ENCODE results near the gene RBM42.

The RBM42 gene

DNA sequence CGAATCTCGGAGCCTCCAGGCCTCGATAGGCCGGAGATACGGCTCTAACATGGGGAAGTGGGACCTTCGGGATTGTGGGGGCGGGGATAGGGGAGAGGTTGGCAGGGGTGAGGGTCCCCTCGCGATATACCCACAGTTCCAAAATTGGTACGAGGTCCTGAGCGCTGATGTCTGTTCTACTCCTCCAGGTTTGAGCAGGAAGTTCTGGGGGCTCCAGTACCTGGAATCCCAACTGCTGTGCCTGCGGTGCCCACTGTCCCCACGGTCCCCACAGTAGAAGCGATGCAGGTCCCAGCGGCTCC is 447 bp downstream of the RBM42 start:
- H3K27ac ChIP-seq (ENCODE audit: insufficient read depth in 1 of 2, low read depth in 1 of 2, low read length in 2 of 2, poor library complexity in 1 of 2, severe bottlenecking in 2 of 2) = peak overlapping the region; percentile 92 to 96
- DNase-seq = no peak
- H3K9me3 ChIP-seq (ENCODE audit: control extremely low read depth in 1 of 5, control insufficient read depth in 4 of 5, insufficient read depth in 2 of 5, low read depth in 1 of 5, low read length in 4 of 5) = no peaks in the 10 kb centered on the region
- CTCF ChIA-PET = no interaction called here
- POLR2A ChIA-PET = no interaction called here
- peak overlapping the region; percentile 67 to 92 (median 87) for H3K4me3 ChIP-seq (ENCODE audit: control insufficient read depth in 1 of 7, extremely low read depth in 1 of 7, insufficient read depth in 4 of 7, low read depth in 2 of 7, low read length in 6 of 7)
- no peaks in the 10 kb centered on the region for H3K27me3 ChIP-seq (replicated peaks in 2 of 5; ENCODE audit: control insufficient read depth in 4 of 5, insufficient read depth in 5 of 5, low read length in 4 of 5)
- H3K4me1 ChIP-seq (ENCODE audit: control extremely low read depth in 1 of 4, control insufficient read depth in 4 of 4, insufficient read depth in 4 of 4, low read length in 3 of 4) = peaks cover 5 to 14% (median 12%) of the 10 kb centered on the region in 4 experiments
- H3K36me3 ChIP-seq (ENCODE audit: control insufficient read depth in 4 of 4, insufficient read depth in 4 of 4, low read length in 3 of 4) = peaks cover 8 to 40% (median 32%) of the 10 kb centered on the region in 4 experiments
- 13% methylated on average over 12 of the region's 15 CpGs for WGBS (ENCODE audit: insufficient coverage)

DNA sequence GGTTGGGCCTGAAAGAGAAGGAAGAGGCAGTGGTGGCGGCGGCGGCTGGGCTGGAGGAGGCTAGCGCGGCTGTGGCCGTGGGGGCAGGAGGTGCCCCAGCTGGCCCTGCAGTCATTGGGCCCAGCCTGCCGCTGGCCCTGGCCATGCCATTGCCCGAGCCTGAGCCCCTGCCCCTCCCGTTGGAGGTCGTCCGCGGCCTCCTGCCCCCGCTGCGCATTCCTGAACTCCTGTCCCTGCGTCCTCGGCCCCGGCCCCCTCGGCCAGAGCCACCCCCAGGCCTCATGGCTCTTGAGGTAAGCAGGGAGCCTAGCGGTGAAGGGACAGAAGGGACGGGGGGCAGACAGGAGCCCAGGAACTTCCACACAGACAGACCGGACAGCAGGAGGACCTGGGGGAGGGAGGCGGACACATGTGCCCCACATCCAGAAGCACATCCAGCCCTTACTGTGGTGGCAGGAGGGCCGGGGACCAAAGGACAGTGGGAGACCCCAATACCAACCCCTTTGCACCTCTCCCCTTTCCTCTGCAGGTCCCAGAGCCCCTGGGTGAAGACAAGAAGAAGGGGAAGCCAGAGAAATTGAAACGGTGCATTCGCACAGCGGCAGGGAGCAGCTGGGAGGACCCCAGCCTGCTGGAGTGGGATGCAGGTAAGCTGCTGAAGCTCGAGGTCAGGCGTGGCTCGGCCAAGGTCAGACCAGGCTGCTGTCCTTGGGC is 5.0 kb downstream of the RBM42 start:
- Histone ChIP-seq H3K4me1 (ENCODE audit: control extremely low read depth in 1 of 4, control insufficient read depth in 4 of 4, insufficient read depth in 4 of 4, low read length in 3 of 4) (peaks cover 5 to 8% (median 6%) of the 10 kb centered on the region in 4 experiments), H3K4me3 (ENCODE audit: control insufficient read depth in 1 of 7, extremely low read depth in 1 of 7, insufficient read depth in 4 of 7, low read depth in 2 of 7, low read length in 6 of 7) (no peak overlapping the region), H3K36me3 (ENCODE audit: control insufficient read depth in 4 of 4, insufficient read depth in 4 of 4, low read length in 3 of 4) (peaks cover 9 to 78% (median 56%) of the 10 kb centered on the region in 4 experiments), H3K27me3 (replicated peaks in 2 of 5; ENCODE audit: control insufficient read depth in 4 of 5, insufficient read depth in 5 of 5, low read length in 4 of 5) (no peaks in the 10 kb centered on the region), H3K27ac (ENCODE audit: insufficient read depth in 1 of 2, low read depth in 1 of 2, low read length in 2 of 2, poor library complexity in 1 of 2, severe bottlenecking in 2 of 2) (no peak overlapping the region), H3K9me3 (ENCODE audit: control extremely low read depth in 1 of 5, control insufficient read depth in 4 of 5, insufficient read depth in 2 of 5, low read depth in 1 of 5, low read length in 4 of 5) (no peaks in the 10 kb centered on the region)
- CTCF ChIA-PET = no interaction called here
- WGBS (ENCODE audit: insufficient coverage) = 97% methylated on average over 22 of the region's 29 CpGs
- POLR2A ChIA-PET = no interaction called here
- DNase-seq = no peak

DNA sequence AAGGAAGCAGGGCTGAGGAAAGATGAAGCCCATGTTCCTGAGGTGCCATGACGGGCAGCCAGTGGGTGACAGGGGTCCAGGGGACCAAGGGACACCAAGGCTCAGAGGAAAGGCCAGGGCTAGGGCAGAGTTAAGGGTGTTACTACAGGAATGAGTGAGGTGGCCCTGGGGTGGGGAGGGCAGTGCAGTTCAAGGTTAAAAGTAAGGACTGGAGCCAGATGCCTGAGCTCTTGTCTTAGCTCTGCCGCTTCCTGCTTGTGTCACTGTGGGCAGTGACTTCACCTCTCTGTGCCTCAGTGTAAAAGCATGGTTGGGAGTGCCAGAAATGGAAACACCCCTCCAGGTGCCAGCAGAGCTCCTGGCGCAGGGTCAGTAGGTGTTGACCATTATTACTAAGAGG is 7.8 kb downstream of the RBM42 start:
- POLR2A ChIA-PET = no interaction called here
- 100% methylated on average over 3 of the region's 3 CpGs for WGBS (ENCODE audit: insufficient coverage)
- Histone ChIP-seq H3K4me1 (ENCODE audit: control extremely low read depth in 1 of 4, control insufficient read depth in 4 of 4, insufficient read depth in 4 of 4, low read length in 3 of 4) (peaks cover 0 to 6% (median 4%) of the 10 kb centered on the region in 4 experiments), H3K4me3 (ENCODE audit: control insufficient read depth in 1 of 7, extremely low read depth in 1 of 7, insufficient read depth in 4 of 7, low read depth in 2 of 7, low read length in 6 of 7) (no peak overlapping the region), H3K27ac (ENCODE audit: insufficient read depth in 1 of 2, low read depth in 1 of 2, low read length in 2 of 2, poor library complexity in 1 of 2, severe bottlenecking in 2 of 2) (no peak overlapping the region), H3K9me3 (ENCODE audit: control extremely low read depth in 1 of 5, control insufficient read depth in 4 of 5, insufficient read depth in 2 of 5, low read depth in 1 of 5, low read length in 4 of 5) (no peaks in the 10 kb centered on the region), H3K36me3 (ENCODE audit: control insufficient read depth in 4 of 4, insufficient read depth in 4 of 4, low read length in 3 of 4) (peaks cover 2 to 64% (median 46%) of the 10 kb centered on the region in 4 experiments), H3K27me3 (replicated peaks in 2 of 5; ENCODE audit: control insufficient read depth in 4 of 5, insufficient read depth in 5 of 5, low read length in 4 of 5) (no peaks in the 10 kb centered on the region)
- no peak for DNase-seq
- CTCF ChIA-PET = interaction anchor here (0.8 kb wide), 1 partner anchor 8 kb away, joined by 4 read pairs; no protein-coding TSS in a partner anchor

DNA sequence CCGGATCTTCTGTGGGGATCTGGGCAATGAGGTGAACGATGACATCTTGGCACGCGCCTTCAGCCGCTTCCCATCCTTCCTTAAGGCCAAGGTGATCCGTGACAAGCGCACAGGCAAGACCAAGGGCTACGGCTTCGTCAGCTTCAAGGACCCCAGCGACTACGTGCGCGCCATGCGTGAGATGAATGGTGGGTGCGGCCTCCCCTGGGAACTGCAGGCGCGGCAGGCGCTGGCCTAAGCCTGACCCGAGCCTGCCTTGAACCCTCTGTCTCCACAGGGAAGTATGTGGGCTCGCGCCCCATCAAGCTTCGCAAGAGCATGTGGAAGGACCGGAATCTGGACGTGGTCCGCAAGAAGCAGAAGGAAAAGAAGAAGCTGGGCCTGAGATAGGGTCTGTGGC is 8.3 kb downstream of the RBM42 start:
- WGBS (ENCODE audit: insufficient coverage) = 95% methylated on average over 24 of the region's 25 CpGs
- peaks cover 0 to 11% (median 9%) of the 10 kb centered on the region in 4 experiments for H3K4me1 ChIP-seq (ENCODE audit: control extremely low read depth in 1 of 4, control insufficient read depth in 4 of 4, insufficient read depth in 4 of 4, low read length in 3 of 4)
- no peak overlapping the region for H3K4me3 ChIP-seq (ENCODE audit: control insufficient read depth in 1 of 7, extremely low read depth in 1 of 7, insufficient read depth in 4 of 7, low read depth in 2 of 7, low read length in 6 of 7)
- no peak for DNase-seq
- ChIA-PET CTCF (no interaction called here), POLR2A (no interaction called here)
- H3K9me3 ChIP-seq (ENCODE audit: control extremely low read depth in 1 of 5, control insufficient read depth in 4 of 5, insufficient read depth in 2 of 5, low read depth in 1 of 5, low read length in 4 of 5) = no peaks in the 10 kb centered on the region
- H3K27ac ChIP-seq (ENCODE audit: insufficient read depth in 1 of 2, low read depth in 1 of 2, low read length in 2 of 2, poor library complexity in 1 of 2, severe bottlenecking in 2 of 2) = no peak overlapping the region
- H3K36me3 ChIP-seq (ENCODE audit: control insufficient read depth in 4 of 4, insufficient read depth in 4 of 4, low read length in 3 of 4) = peaks cover 2 to 58% (median 43%) of the 10 kb centered on the region in 4 experiments
- H3K27me3 ChIP-seq (replicated peaks in 2 of 5; ENCODE audit: control insufficient read depth in 4 of 5, insufficient read depth in 5 of 5, low read length in 4 of 5) = no peaks in the 10 kb centered on the region

DNA sequence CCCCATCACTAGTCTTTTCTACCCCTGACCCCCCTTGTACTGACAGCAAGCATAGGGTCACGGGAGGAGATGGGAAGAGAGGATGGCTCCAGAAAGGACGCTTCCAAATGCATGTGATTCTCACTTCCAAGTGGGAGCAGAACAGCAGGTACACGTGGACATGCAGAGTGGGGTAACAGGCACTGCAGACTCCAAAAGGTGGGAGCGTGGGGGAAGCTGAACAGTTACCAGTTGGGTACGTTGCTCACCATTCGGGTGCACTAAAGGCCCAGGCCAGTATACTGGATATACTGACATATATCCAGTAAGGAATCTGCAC is 10.4 kb downstream of the RBM42 start:
- Histone ChIP-seq H3K27me3 (replicated peaks in 2 of 5; ENCODE audit: control insufficient read depth in 4 of 5, insufficient read depth in 5 of 5, low read length in 4 of 5) (no peaks in the 10 kb centered on the region), H3K36me3 (ENCODE audit: control insufficient read depth in 4 of 4, insufficient read depth in 4 of 4, low read length in 3 of 4) (peaks cover 2 to 37% (median 24%) of the 10 kb centered on the region in 4 experiments), H3K9me3 (ENCODE audit: control extremely low read depth in 1 of 5, control insufficient read depth in 4 of 5, insufficient read depth in 2 of 5, low read depth in 1 of 5, low read length in 4 of 5) (no peaks in the 10 kb centered on the region), H3K4me3 (ENCODE audit: control insufficient read depth in 1 of 7, extremely low read depth in 1 of 7, insufficient read depth in 4 of 7, low read depth in 2 of 7, low read length in 6 of 7) (no peak overlapping the region), H3K4me1 (ENCODE audit: control extremely low read depth in 1 of 4, control insufficient read depth in 4 of 4, insufficient read depth in 4 of 4, low read length in 3 of 4) (peaks cover 0 to 31% (median 28%) of the 10 kb centered on the region in 4 experiments), H3K27ac (ENCODE audit: insufficient read depth in 1 of 2, low read depth in 1 of 2, low read length in 2 of 2, poor library complexity in 1 of 2, severe bottlenecking in 2 of 2) (no peak overlapping the region)
- ChIA-PET POLR2A (no interaction called here), CTCF (interaction anchor here (1.8 kb wide), 1 partner anchor 8 kb away, joined by 3 read pairs; no protein-coding TSS in a partner anchor)
- WGBS (ENCODE audit: insufficient coverage) = 74% methylated on average over 3 of the region's 6 CpGs
- DNase-seq = no peak

DNA sequence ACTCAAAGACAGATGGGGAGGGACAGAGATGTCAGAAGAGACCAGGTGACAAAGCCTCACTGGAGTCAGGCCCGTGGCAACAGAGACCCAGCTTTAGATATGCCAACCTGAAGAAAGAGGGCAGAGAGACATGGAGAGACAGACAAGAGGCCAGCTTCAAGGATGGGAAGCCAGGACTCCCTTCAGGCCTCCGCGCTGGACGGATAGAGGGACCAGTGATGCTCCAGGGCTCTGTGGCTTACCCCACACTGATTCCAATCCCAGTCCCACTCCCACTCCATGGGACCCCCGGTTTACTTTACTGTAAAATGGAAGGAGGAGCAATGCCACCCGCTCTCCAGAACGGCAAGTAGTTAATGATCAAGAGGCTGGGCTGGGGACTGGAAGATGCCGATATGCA is 11.0 kb downstream of the RBM42 start:
- CTCF ChIA-PET = interaction anchor here (1.8 kb wide), 1 partner anchor 9 kb away, joined by 3 read pairs; no protein-coding TSS in a partner anchor
- Histone ChIP-seq H3K4me3 (ENCODE audit: control insufficient read depth in 1 of 7, extremely low read depth in 1 of 7, insufficient read depth in 4 of 7, low read depth in 2 of 7, low read length in 6 of 7) (no peak overlapping the region), H3K27me3 (replicated peaks in 2 of 5; ENCODE audit: control insufficient read depth in 4 of 5, insufficient read depth in 5 of 5, low read length in 4 of 5) (no peaks in the 10 kb centered on the region), H3K4me1 (ENCODE audit: control extremely low read depth in 1 of 4, control insufficient read depth in 4 of 4, insufficient read depth in 4 of 4, low read length in 3 of 4) (peaks cover 0 to 36% (median 34%) of the 10 kb centered on the region in 4 experiments), H3K36me3 (ENCODE audit: control insufficient read depth in 4 of 4, insufficient read depth in 4 of 4, low read length in 3 of 4) (peaks cover 2 to 34% (median 23%) of the 10 kb centered on the region in 4 experiments), H3K27ac (ENCODE audit: insufficient read depth in 1 of 2, low read depth in 1 of 2, low read length in 2 of 2, poor library complexity in 1 of 2, severe bottlenecking in 2 of 2) (no peak overlapping the region), H3K9me3 (ENCODE audit: control extremely low read depth in 1 of 5, control insufficient read depth in 4 of 5, insufficient read depth in 2 of 5, low read depth in 1 of 5, low read length in 4 of 5) (no peaks in the 10 kb centered on the region)
- WGBS (ENCODE audit: insufficient coverage) = 78% methylated on average over 1 of the region's 8 CpGs
- POLR2A ChIA-PET = no interaction called here
- no peak for DNase-seq

DNA sequence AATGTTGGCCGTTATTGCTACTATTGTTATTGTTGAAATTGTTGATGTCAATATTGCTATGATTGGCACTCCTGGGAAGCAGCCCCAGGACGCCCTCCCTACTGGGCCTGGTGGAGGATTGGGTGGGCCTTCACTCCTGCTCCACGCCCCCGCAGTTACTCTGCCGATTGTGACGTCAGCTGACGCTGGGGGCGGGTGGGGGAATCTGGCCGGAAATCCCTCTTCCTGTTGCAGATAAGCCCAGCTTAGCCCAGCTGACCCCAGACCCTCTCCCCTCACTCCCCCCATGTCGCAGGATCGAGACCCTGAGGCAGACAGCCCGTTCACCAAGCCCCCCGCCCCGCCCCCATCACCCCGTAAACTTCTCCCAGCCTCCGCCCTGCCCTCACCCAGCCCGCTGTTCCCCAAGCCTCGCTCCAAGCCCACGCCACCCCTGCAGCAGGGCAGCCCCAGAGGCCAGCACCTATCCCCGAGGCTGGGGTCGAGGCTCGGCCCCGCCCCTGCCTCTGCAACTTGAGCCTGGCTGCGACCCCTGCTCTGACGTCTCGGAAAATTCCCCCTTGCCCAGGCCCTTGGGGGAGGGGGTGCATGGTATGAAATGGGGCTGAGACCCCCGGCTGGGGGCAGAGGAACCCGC is 12.8 kb downstream of the RBM42 start, which contains the start of gene ETV2:
TSS of gene ETV2 (plus strand) at position 231 of the 637 bp plus-strand sequence. CDS start 716 bp downstream, outside the sequence.
- H3K36me3 ChIP-seq (ENCODE audit: control insufficient read depth in 4 of 4, insufficient read depth in 4 of 4, low read length in 3 of 4) = peaks cover 0 to 18% (median 16%) of the 10 kb centered on the region in 4 experiments
- WGBS (ENCODE audit: insufficient coverage) = 18% methylated on average over 14 of the region's 28 CpGs
- peaks cover 0 to 43% (median 40%) of the 10 kb centered on the region in 4 experiments for H3K4me1 ChIP-seq (ENCODE audit: control extremely low read depth in 1 of 4, control insufficient read depth in 4 of 4, insufficient read depth in 4 of 4, low read length in 3 of 4)
- peak within 1 kb of the TSS in 4 of 7 experiments; percentile 10 to 52 (median 39) for H3K4me3 ChIP-seq (ENCODE audit: control insufficient read depth in 1 of 7, extremely low read depth in 1 of 7, insufficient read depth in 4 of 7, low read depth in 2 of 7, low read length in 6 of 7)
- DNase-seq = peak; percentile 51 to 82 (median 78)
- ChIA-PET POLR2A (interaction anchor here (0.6 to 0.7 kb wide), 2 partner anchors 86 to 106 kb away, joined by 3 read pairs; no protein-coding TSS in a partner anchor), CTCF (no interaction called here)
- H3K27ac ChIP-seq (ENCODE audit: insufficient read depth in 1 of 2, low read depth in 1 of 2, low read length in 2 of 2, poor library complexity in 1 of 2, severe bottlenecking in 2 of 2) = no peak within 1 kb of the TSS
- no peaks in the 10 kb centered on the region for H3K27me3 ChIP-seq (replicated peaks in 2 of 5; ENCODE audit: control insufficient read depth in 4 of 5, insufficient read depth in 5 of 5, low read length in 4 of 5)
- H3K9me3 ChIP-seq (ENCODE audit: control extremely low read depth in 1 of 5, control insufficient read depth in 4 of 5, insufficient read depth in 2 of 5, low read depth in 1 of 5, low read length in 4 of 5) = no peaks in the 10 kb centered on the region

Data from common myeloid progenitor, CD34-positive (primary cell).